GM18861 (cell line): Measurements from ENCODE around the gene SLC12A8.

Experiments used
- ATAC-seq: cut with Tn5 transposase; IDR thresholded peaks from one replicate; pipeline ENCODE4 v1.9.1; 2021; ENCODE audit not compliant: unreplicated experiment

Gene SLC12A8

DNA sequence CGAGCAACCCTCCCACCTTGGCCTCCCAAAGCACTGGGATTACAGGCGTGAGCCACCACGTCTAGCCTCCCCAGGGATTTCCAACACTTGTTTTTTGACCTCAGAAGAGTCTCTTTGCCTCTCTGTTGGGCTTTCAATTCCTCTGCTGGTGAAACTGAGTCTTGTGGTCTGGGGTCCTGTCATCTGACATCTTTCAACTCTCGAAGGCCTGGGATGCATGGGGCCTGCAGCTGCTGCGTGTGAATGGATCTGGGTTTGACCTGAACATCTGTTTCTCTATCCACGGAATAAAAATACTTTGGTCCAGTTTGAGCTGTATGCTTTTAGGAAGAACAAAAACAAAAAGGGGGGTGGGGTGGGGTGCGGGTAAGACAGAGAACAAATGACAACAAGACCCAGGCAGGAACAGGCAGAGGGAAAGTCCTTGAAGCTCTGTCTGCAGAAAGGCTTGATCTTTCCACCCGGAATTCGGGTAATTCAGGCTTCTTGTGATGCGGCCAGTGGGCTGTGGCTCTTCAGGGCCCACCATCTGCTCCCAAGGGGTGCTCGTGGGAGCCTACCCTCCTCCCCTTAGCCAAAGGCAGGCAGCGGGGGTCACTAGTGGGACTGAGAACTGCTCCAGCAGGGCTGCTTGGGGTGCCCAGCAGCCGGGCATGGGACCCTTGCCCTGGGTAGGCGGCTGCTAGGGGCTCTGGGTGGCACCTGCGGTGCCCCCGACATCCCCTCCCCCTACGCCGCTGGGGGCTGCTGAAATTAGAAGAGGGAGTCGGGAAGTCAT, 71.5 kb downstream of the SLC12A8 start:
- peak; percentile 28 for ATAC-seq

DNA sequence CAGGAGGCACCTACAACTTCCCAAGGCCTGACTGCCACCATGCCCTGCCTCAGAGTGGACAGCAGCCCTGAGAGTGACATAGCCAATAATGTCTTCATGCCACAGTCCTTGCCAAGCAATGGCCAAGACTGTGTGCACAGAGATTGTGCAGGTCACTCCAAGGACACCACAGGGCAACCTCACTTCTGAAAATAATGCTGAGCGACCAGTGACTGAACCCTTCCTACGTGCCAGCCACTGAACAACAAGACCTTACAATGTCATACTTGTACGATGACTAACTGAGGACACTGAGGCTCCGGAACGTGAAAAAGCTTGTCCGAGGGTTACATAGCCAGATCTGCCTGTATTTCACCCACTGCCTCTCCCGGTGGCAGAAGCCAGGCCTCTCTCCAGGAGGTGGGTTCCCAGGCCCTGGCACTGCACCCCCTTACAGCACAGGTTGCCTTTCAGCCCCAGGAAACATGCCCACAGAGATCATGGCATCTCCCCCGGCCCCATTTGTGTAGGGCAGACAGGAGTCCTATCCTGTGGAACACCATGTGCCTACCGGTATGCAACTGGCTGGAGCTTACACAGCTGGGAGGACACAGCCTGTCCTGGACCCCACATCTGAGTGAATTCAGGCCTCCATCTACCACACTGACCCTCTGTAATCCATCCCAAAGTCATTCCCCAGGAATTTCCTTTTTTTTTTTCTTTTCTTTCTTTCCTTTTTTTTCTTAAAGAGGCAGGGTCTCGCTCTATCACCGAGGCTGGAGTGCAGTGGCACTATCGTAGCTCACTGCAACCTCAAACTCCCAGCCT, 72.3 kb downstream of the SLC12A8 start:
- ATAC-seq, result no peak

DNA sequence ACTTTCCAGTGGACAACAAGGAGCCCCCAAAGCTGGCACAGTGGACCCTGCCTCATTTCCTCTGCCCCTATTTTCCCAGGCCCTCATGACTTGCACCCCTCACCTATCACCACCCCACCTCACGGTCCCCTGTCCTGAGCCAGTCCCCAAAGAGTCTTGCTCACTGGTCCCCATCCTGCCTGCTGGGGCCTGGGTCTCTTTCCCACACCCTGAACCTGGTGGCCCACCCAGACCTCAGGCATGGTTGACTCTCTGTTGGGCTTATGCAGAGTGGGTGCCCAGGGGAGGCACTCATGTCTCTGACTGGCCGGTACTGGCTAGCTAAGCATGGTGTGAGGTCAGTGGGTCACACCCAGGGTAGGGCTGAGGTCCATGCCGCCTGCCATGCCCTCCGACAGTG, 73.2 kb downstream of the SLC12A8 start:
- no peak for ATAC-seq

DNA sequence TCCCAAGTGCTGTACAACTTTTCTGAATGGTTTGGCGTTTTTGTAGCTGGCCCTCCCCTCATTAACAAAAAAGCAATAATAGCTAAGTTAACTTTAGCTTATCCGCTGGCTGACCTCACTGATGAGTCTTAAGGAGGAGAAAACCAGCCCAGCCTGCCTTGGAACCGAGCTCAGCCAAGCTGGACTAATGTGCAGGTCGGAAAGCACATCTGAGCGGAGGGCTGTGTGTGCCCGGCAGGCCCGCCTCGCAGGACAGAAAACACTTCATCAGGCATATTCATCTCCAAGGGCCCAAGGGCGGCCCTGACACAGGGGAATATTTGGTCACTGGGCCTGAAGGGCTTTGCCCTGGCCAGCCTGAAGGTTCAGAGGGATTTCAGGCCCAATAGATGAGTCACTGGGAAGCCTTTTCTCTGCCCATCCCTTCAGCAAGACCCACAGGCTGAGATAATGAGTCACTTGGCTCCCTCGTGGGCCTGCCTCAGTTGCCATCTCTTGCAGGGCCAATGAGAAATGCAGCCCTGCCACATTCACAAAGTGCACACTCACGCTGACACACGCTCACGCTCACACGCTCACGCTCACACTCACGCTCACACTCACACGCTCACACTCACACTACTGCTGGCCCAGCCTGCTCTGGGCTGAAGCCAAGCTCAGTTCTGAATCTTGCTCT, 75.1 kb downstream of the SLC12A8 start:
- no peak for ATAC-seq

DNA sequence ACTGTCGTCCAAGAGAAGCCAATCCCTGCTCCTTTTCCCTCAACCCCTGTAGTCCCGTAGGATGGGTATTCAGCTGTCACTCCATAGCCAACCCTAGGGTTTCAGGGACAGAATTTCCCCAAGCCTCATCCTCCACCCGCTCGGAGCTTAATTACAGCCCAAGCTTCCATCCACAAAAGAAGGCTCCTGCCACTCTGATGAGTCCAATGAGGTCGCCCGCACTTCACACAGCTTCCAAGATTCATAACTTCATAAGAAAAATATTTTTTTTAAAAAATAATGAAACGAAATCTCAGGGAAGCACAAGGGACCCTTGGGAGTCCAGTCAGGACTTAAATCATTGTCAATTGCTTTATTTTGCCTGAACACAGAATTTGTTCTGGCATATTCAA, 75.6 kb downstream of the SLC12A8 start:
- no peak for ATAC-seq

DNA sequence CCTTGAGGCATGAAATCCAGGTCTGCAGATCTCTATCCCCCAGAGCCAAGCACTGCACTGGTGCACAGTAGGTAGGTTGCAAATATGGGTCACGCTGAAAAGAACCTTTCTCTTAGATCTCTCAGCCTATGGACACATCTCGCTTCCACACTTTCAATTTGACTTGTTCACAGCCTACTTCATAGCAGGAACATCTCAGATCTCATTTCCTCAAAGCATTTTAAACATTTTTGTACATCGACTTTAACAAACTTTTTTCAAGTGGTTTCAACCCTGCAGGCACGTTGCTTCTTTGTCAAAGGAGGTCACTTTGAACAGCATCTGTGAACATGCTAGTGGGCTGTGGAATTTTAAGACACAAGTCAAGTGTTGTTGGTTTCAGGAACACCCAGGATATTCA, 76.0 kb downstream of the SLC12A8 start:
- no peak for ATAC-seq

DNA sequence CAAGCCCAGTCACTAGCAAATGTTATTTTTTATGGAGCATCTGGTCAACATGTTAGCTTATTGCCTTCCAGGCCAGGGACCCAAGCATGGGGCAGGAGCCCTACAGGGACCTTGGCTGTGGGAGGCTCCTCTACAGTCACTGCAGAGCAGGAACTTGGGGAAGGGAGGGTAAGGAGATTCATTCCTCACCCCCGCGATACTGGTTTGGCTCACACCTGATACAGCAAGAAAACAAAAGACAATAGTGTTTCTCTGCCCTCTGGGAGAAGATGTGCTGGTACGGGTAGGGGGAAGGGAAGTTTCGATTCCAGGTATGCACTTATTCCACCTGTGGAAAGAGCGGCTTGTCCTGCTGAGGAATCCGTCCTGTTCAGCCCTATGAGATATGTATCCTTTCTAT, 77.6 kb downstream of the SLC12A8 start:
- no peak for ATAC-seq

DNA sequence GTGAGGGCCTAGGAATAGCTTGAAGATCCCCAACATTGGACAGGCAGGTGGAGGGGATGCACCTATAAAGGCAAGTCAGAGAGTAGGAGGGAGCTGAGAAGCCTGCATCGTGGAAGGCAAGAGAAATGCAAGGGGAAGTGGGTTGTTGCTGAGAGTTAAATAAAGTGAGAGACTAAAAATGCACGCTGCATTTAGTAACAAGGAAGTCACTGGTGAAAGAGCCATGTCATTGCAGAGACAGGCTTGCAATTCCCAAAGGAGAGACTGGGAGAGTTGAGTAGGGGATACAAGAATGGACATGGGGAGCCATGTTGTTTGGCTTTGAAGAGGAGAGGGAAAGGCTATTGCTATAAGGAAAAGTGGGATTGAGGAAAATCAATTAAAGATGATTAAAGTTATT, 79.7 kb downstream of the SLC12A8 start:
- no peak for ATAC-seq

DNA sequence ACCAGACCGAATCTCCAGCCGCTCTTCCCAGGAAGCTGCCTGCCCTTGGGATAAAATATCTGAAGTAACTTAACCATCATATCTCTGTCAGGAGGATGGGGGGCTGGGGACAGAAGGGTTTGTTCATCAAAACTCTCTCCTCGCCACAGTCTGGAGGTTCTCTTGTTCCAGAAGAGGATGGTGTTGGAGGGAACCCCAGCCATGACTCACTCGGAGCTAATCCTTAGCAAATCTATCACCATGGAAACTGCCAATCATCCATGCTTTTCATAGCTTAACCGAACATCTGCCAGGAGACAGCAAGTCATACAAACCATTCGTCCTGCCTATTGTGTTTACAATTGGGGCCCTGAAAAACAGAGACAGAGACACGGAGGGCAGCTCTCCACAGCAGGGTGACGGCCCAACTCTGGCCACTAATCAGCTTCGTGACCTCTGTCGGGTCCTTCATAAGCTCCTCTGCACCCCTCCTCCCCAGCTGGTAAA, 83.0 kb downstream of the SLC12A8 start:
- no peak for ATAC-seq

DNA sequence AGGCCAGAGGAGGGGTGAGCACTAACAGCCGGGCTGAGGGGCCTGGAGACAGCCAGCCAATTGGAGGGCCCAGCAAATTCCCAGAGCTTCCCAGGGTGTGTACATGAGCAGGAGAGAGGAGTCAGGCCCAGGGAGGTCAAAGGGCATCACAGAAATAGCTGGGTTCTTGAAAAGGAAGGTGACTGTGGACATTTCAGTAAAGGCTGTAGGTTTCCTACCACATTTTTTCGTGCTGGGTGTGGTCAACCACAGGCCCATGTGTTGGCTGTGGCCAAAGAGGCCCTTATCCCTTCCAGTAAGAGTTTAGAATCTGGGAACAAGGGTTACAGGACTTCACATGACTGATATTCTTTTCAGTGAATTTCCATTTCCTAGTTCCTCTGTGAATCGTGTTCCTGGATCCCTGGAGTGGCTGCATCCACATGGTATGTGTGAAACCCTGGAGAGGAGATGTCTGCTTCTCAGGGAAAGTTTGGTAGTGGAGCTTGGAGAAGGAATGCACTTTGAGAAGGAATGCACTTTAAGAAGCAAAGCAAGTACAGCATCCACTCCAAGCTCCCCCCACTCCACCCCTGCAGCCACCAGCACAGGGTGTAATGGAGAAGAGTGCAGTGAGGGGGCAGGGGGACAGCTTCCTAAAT, 83.6 kb downstream of the SLC12A8 start:
- ATAC-seq, result no peak

DNA sequence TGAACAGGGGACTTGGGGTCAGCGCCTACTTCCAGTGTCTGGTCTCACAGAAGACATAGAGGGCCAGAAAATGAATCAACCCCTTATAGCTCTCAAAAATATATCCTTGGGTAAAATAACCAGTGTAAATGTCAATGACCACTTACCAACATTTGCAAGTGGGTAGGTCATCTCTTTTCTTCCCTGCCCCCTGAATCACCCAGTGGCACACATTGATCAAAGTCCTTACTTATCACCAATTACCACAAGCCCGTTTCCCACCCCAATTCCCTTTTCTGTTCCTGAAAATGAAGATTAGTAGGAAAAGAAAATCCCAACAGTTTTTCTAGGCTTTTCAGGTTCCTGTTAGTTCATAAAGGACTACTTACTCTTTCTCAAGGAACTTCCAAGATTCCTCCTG, 86.2 kb downstream of the SLC12A8 start:
- ATAC-seq, result no peak

DNA sequence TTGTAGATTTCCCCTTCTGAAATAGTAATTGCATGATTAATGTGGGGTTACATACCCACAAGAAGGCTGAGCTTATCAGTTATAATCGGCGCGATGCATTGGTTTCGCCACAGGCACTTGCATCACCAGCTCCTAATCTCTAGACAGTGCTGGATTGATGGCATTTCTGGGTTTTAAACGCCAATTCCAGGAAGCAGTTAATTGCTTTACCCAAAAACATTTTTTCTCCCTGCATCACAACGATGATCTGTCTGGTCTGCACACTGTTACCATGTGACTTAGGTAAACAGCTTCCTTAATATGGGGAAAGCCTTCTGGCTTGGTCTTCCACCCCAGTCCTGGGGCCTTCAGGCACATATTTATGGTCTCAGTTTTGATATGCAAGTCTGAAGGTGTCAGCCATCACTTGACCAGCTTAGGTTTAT, 86.7 kb downstream of the SLC12A8 start:
- ATAC-seq, result no peak

DNA sequence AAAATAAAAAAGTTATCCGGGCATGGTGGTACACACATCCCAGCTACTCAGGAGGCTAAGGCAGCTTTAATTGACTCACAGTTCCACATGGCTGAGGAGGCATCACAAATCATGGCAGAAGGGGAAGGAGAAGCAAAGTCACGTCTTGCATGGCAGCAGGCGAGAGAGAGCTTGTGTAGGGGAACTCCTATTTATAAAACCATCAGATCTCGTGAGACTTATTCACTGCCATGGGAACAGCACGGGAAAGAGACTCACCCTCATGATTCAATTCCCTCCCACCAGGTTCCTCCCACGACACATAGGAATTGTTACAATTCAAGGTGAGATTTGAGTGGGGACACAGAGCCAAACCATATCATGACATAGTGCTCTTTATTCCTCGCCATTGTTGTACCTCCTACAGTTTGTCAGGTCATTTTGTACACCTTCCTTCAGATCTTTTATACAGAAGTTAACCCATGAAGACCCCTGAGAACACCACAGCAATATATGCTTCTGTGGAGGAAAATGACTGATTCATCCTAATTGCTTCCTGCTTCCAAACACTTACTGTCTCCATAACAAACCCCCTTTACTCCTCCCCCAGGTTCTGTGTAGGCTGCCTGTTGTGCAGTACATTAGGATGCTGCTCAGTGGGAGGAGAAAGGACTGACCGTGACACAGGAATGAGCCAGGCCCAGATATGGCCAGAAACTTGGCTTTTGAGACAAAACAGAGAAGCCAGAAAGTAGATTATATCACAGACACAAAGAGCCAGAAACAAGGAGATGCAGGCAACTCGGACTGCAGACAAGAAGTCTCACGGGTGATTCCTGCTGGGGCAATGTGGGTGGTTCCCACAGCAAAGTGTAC, 88.9 kb downstream of the SLC12A8 start:
- ATAC-seq, result no peak

DNA sequence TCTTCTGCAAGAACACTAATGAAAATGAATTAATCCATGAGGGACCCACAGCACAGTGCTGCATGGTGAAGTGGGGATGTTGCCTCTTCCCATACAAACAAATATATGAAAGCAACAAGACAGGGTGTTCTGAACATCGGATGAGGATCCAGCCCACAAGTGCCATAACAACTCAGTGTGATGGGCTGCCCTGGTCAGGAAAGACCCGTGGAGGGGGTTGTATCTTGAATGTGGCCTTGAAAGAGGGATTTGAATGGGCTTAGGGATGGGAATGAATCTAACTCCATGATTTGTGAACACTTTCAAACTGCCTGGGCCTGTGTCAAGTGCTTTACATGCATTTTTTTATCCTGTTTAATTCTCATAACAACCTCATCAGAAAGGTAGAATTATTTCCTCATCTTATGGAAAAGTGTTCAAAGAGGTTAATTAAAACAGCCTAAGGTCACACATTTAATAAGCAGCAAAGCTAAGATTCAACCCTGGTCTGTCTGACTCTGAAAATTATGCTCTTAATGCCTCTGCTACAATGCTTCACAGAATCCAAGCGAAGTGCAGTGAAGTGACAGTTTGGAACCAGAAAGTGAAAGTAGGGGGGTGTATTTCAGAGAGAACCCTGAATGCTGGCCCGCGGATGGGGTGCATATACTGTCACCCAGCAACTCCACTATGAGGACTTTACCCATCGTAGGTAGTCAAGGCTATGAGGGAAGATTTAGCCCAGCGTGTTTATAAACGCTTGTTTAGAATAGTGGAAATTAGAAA, 91.1 kb downstream of the SLC12A8 start:
- peak; percentile 32 for ATAC-seq

DNA sequence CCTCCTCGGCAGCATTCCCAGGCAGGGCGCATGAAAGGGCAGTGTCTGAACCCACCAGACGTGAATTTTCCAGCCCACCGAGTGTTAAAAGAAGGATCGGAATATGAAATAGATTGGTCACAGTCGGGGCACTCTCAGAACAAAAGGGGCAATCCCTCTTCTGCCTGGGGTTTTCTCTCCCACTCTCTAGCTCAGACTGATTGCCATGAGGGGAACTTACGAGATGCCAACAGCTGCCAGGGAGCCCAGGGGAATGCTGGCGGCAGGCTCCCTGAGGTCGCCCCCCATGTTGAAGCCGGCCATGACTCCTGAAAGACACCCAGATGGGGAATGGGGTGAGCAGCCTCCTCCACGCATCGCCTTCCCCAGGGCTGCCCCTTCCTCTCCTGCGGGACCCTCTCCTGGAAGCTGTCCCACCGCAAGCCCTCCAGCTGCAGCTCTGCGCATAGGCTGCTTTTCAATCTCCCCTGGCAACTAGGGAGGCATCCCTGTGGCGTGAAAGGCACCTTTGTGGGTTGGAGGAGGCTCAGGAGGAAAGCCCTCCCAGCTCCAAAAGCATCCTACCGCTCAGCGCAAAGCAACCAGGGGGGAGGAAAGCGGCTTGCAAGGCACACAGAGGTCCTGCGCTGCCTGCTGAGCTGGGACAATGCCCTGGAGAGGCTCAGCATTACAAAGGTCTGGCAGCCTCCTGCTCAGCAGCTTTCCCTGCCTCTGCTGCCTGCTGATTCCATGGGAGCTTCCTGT, 92.0 kb downstream of the SLC12A8 start:
- ATAC-seq, result no peak

DNA sequence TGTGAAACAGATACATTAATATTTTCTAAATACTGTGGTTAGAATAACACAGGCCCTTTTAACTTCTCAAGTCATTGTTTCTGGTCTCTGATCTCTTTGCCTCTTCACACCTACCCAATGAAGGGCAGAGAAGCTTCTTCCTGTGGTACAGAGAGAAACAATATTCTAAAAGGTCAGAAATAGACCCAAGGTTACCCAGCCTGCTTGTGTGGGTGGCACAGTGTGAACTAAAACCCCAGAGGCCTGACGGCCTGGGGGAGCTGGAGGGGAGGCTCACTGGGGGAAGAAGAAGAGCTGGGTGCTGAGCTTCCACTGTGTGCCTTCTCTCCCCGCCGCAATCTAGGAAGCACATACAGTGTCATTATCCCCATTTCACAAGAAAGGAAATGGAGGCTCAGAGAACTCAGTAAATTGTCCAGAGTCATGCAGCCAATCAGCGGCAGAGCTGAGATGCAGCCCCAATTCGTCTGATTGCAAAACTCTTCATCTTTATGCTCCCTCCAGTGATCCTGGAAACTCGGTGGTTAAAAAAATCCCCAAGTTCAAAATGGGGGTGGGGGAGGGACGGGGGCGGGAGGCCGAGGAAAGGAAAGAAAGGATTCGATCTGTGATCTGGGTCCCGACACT, 92.7 kb downstream of the SLC12A8 start:
- peak; percentile 70 for ATAC-seq

DNA sequence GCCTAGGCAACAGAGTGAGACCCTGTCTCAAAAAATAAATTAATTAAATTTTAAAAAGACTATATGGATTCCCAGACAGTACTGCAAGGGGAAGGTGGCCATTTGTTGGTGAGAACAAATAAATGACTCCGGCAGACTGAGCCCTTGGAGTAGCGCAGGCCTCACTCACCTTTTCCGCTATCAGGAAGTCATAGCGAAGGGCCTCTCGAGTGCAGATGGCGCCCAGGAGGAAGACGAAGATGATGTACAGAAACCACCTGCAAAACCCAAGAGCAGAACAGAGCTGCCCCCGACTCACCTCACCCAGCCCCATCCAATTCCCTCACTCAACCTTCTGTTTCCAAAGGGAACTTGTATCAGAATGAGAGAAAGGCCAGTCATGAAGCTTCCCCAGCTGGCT, 93.9 kb downstream of the SLC12A8 start:
- ATAC-seq, result no peak

DNA sequence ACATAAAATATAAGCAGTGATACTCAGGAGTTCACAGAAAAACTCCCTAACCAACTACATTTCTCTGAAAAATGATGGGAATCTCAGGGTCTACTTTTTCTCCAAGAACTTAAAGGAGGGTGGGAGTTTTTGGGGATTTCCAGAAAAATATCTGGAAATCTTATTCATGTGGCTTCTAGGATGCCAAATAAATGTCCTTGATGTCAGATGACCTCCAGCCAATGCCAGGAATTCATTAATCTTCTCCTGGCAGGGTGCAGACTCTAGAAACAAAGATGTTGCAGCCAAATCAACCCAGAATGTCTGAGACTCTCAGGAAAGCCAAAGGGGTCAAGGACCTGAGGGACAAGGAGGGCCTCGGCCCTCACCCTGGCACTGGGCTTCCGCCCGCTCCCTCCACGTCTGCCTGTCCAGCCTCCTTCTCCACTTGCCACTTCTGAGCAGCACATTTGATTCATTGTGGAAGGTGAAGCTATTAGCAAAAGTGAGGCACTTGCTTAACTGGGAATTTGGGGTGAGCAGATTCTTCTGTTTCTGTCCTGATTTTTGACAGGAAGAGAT, 94.8 kb downstream of the SLC12A8 start:
- ATAC-seq, result no peak
